Mesenchymal stem cell (in vitro differentiated cells and primary cell): ENCODE data around the gene RBFOX1.

ENCODE experiments used
- DNase-seq: peaks from one replicate; pipeline ENCODE4 v3.0.0-alpha.2; 2013
- H2AFZ ChIP-seq: one replicate; pipeline ENCODE4 v1.6.1; 2013; ENCODE audit warnings: low read depth, mild to moderate bottlenecking, control low read depth, inconsistent platforms, low read length, moderate library complexity
- H2AK5ac ChIP-seq: 2 replicates; pipeline ENCODE4 v1.6.1; 2013; ENCODE audit warnings: low read length, moderate library complexity, mild to moderate bottlenecking, inconsistent platforms; ENCODE audit not compliant: severe bottlenecking
- H2BK120ac ChIP-seq: one replicate; pipeline ENCODE4 v1.6.1; 2013; ENCODE audit warnings: low read depth, mild to moderate bottlenecking, inconsistent platforms, low read length, moderate library complexity
- H2BK12ac ChIP-seq, 2 experiments: one replicate each; pipeline ENCODE4 v1.6.1; 2013; ENCODE audit warnings: inconsistent platforms in 2 of 2, low read length in 2 of 2, mild to moderate bottlenecking in 2 of 2, moderate library complexity in 2 of 2, control low read depth in 1 of 2
- H2BK15ac ChIP-seq: one replicate; pipeline ENCODE4 v1.6.1; 2013; ENCODE audit warnings: mild to moderate bottlenecking, low read depth, inconsistent platforms; ENCODE audit not compliant: poor library complexity, severe bottlenecking
- H2BK5ac ChIP-seq: 2 replicates; pipeline ENCODE4 v1.6.1; 2013; ENCODE audit warnings: low read depth, mild to moderate bottlenecking, low read length, control low read depth, inconsistent platforms; ENCODE audit not compliant: poor library complexity, severe bottlenecking
- H3K14ac ChIP-seq, 2 experiments: one replicate each; pipeline ENCODE4 v1.6.1; 2013; ENCODE audit warnings: inconsistent platforms in 2 of 2, low read length in 2 of 2, control low read depth in 1 of 2, mild to moderate bottlenecking in 1 of 2, moderate library complexity in 1 of 2
- H3K18ac ChIP-seq, 2 experiments: one replicate each; pipeline ENCODE4 v1.6.1; 2013; ENCODE audit warnings: inconsistent platforms in 2 of 2, low read length in 2 of 2, control low read depth in 1 of 2, low read depth in 1 of 2, mild to moderate bottlenecking in 1 of 2
- H3K23ac ChIP-seq, 2 experiments: one replicate each; pipeline ENCODE4 v1.6.1; 2013; ENCODE audit warnings: inconsistent platforms in 2 of 2, low read length in 2 of 2, mild to moderate bottlenecking in 2 of 2, moderate library complexity in 2 of 2, control low read depth in 1 of 2
- H3K27ac ChIP-seq: 2 replicates; pipeline ENCODE4 v1.5.1; 2013; ENCODE audit warnings: mild to moderate bottlenecking, moderate library complexity, low read length, control low read depth, inconsistent platforms; ENCODE audit not compliant: poor library complexity, severe bottlenecking
- H3K27me3 ChIP-seq, 2 experiments: 2 replicates each; pipeline versions ENCODE4 v1.6.1 to v1.7.0; 2013; ENCODE audit warnings: low read length in 2 of 2, mild to moderate bottlenecking in 2 of 2, moderate library complexity in 2 of 2, control low read depth in 1 of 2, inconsistent platforms in 1 of 2; ENCODE audit not compliant: control insufficient read depth in 1 of 2, insufficient read depth in 1 of 2
- H3K36me3 ChIP-seq, 2 experiments: 2 replicates each; pipeline versions ENCODE4 v1.6.1 to v1.7.0; 2013; ENCODE audit warnings: low read length in 2 of 2, control low read depth in 1 of 2, inconsistent platforms in 1 of 2, low read depth in 1 of 2, mild to moderate bottlenecking in 1 of 2; ENCODE audit not compliant: insufficient read depth in 2 of 2, control insufficient read depth in 1 of 2
- H3K4ac ChIP-seq, 2 experiments: one replicate each; pipeline ENCODE4 v1.6.1; 2013; ENCODE audit warnings: inconsistent platforms in 2 of 2, low read length in 2 of 2, mild to moderate bottlenecking in 2 of 2, moderate library complexity in 2 of 2, control low read depth in 1 of 2, low read depth in 1 of 2
- H3K4me1 ChIP-seq: 2 replicates; pipeline ENCODE4 v1.6.1; 2013; ENCODE audit warnings: low read depth, low read length, control low read depth; ENCODE audit not compliant: control insufficient read depth, insufficient read depth
- H3K4me2 ChIP-seq: 2 replicates; pipeline ENCODE4 v1.6.1; 2013; ENCODE audit warnings: low read length, mild to moderate bottlenecking, inconsistent platforms; ENCODE audit not compliant: poor library complexity, severe bottlenecking
- H3K4me3 ChIP-seq, 2 experiments: 2 replicates each; pipeline versions ENCODE4 v1.5.1 to v1.7.0; 2013; ENCODE audit warnings: low read length in 2 of 2, mild to moderate bottlenecking in 2 of 2, control low read depth in 1 of 2, low read depth in 1 of 2; ENCODE audit not compliant: insufficient read depth in 1 of 2
- H3K79me1 ChIP-seq: replicated peaks from 2 replicates; pipeline ENCODE4 v1.6.1; 2013; ENCODE audit warnings: mild to moderate bottlenecking, control low read depth, low read length, inconsistent platforms; ENCODE audit not compliant: poor library complexity, severe bottlenecking
- H3K9ac ChIP-seq: 2 replicates; pipeline ENCODE4 v1.7.0; 2013; ENCODE audit warnings: mild to moderate bottlenecking, low read length, moderate library complexity
- H3K9me3 ChIP-seq: 2 replicates; pipeline ENCODE4 v1.7.0; 2013; ENCODE audit warnings: mild to moderate bottlenecking, low read length; ENCODE audit not compliant: control insufficient read depth
- H4K8ac ChIP-seq: one replicate; pipeline ENCODE4 v1.6.1; 2013; ENCODE audit warnings: inconsistent platforms, mild to moderate bottlenecking, low read length, moderate library complexity
- H4K91ac ChIP-seq: one replicate; pipeline ENCODE4 v1.6.1; 2013; ENCODE audit warnings: mild to moderate bottlenecking, low read length, inconsistent platforms
- WGBS: methylation state at CpG from one replicate; pipeline ENCODE4 v1.1.7; 2013; ENCODE audit warnings: mixed read lengths; 5-methylcytosine and 5-hydroxymethylcytosine counted together

RBFOX1 gene

DNA sequence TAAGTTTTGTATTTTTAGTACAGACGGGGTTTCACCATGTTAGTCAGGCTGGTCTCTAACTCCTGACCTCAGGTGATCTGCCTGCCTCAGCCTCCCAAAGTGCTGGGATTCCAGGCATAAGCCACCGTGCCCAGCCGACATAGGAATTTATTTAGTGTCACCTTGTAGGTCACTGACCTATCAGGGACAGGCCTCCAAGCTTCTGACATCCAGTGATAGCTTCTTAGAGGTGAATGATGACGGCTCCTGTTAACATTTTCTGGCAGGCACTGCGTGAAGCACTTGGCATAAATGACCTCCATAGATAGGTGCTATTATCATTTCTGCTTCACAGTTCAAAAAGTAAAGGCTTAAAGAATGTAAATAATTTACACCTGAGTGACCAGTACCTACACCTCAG, 71.6 kb downstream of the RBFOX1 start:
- Histone ChIP-seq H3K36me3 (no peaks in the 10 kb centered on the region), H3K23ac (no peak overlapping the region), H3K27me3 (no peaks in the 10 kb centered on the region), H2AK5ac (no peak overlapping the region), H3K4me2 (no peak overlapping the region), H2AFZ (no peak overlapping the region), H3K18ac (no peak overlapping the region), H4K8ac (no peak overlapping the region), H3K4ac (no peak overlapping the region), H3K14ac (no peak overlapping the region), H3K4me1 (no peaks in the 10 kb centered on the region), H4K91ac (no peak overlapping the region), H2BK12ac (no peak overlapping the region), H2BK5ac (no peak overlapping the region), H3K27ac (no peak overlapping the region), H2BK15ac (no peak overlapping the region), H3K79me1 (no peaks in the 10 kb centered on the region), H3K9me3 (no peaks in the 10 kb centered on the region), H3K9ac (no peak overlapping the region), H3K4me3 (no peak overlapping the region), H2BK120ac (no peak overlapping the region)
- 62% methylated on average over 4 of the region's 5 CpGs for WGBS
- no peak for DNase-seq

DNA sequence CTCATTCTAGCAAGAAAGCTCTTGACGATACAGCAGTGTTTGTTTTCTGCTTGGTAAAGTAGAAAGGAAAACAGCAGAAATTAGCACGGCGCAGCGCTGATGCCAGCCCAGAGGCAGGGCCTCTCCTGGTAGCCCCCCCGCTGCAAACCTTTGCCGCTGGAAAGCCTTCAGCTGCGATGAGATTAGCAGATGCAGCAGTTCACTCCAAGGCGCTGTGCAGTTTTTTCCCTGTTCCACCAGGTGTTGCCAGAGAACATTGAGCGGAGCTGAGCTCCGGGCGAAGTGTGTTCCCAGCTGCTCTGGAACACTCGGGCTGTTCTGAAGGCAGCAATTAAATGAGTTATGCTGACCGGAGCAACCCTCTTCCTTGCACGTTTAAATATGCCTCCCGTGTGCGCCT, 72.5 kb downstream of the RBFOX1 start:
- H3K27ac ChIP-seq, result no peak overlapping the region
- no peak overlapping the region for H3K14ac ChIP-seq
- no peak overlapping the region for H2BK120ac ChIP-seq
- H3K27me3 ChIP-seq, result no peaks in the 10 kb centered on the region
- no peak overlapping the region for H3K4me3 ChIP-seq
- no peak overlapping the region for H2AK5ac ChIP-seq
- no peak overlapping the region for H2BK12ac ChIP-seq
- no peak overlapping the region for H3K18ac ChIP-seq
- H3K9me3 ChIP-seq, result no peaks in the 10 kb centered on the region
- no peak overlapping the region for H4K91ac ChIP-seq
- H3K4me2 ChIP-seq, result no peak overlapping the region
- no peak overlapping the region for H3K9ac ChIP-seq
- H2AFZ ChIP-seq, result no peak overlapping the region
- H4K8ac ChIP-seq, result no peak overlapping the region
- no peak overlapping the region for H2BK15ac ChIP-seq
- H3K36me3 ChIP-seq, result no peaks in the 10 kb centered on the region
- H3K4ac ChIP-seq, result no peak overlapping the region
- no peak overlapping the region for H2BK5ac ChIP-seq
- H3K23ac ChIP-seq, result no peak overlapping the region
- H3K4me1 ChIP-seq, result no peaks in the 10 kb centered on the region
- no peaks in the 10 kb centered on the region for H3K79me1 ChIP-seq
- DNase-seq, result no peak
- WGBS, result 82% methylated on average over 16 of the region's 16 CpGs

DNA sequence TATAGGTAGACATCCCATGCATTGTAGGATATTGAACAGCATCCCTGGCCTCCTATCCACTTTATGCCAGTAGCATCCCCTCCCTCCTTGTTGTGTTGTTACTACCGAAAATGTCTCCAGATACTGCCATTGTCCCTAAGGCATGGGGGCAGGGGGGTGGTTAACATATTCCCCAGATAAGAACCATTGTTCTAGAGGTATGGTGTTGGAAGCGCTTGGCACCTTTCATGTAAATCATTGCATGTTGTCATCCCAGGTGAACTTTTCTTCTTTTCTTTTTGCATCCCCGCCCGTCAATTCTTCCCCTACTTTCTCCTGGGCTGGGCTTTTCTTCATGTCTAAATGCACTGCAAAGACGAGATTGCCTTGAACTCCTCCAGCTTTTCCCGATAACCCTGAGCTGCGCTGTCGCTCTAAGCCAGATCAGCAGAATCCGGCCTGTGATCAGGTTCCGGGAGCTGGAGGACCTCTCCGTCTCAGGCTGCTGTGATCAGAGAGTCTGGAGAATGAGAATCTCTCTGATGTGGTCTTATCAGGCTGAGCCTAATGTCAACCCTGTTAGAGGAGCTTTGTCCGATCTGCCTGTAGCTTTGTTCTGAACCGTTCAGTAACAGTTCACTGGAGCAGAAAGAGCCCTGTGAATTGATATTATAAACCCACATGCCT, 76.2 kb downstream of the RBFOX1 start:
- Histone ChIP-seq H2AK5ac (no peak overlapping the region), H3K4me2 (no peak overlapping the region), H4K91ac (no peak overlapping the region), H2BK15ac (no peak overlapping the region), H3K27me3 (no peaks in the 10 kb centered on the region), H4K8ac (no peak overlapping the region), H3K9me3 (peaks cover 3% of the 10 kb centered on the region), H2BK12ac (no peak overlapping the region), H3K4me1 (no peaks in the 10 kb centered on the region), H2BK120ac (no peak overlapping the region), H3K9ac (no peak overlapping the region), H2BK5ac (no peak overlapping the region), H3K27ac (no peak overlapping the region), H3K36me3 (no peaks in the 10 kb centered on the region), H2AFZ (no peak overlapping the region), H3K4ac (no peak overlapping the region), H3K14ac (no peak overlapping the region), H3K79me1 (no peaks in the 10 kb centered on the region), H3K18ac (no peak overlapping the region), H3K4me3 (no peak overlapping the region), H3K23ac (no peak overlapping the region)
- DNase-seq, result no peak
- WGBS, result 53% methylated on average over 13 of the region's 13 CpGs

DNA sequence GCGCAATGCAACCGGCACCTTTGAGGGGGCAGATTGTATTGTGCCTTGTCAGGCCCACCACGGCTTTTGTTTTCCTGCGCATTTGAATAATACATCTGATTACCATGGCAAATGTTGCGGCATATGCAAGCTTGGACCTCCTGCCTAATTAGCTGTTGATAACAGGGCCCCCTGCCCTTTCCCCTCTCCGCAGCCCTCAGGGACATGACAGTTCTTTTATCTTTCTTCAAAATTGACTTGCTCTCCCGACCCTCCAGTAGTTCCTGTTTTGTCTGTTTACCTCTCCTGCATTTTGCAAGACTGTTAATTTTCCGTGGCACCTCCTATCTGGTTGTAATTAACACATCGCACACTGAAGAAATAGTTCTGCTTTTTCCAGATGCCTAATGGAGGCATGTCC, 86.8 kb downstream of the RBFOX1 start:
- no peak overlapping the region for H2BK12ac ChIP-seq
- H3K9ac ChIP-seq, result no peak overlapping the region
- DNase-seq, result no peak
- H2BK5ac ChIP-seq, result no peak overlapping the region
- H3K4me1 ChIP-seq, result no peaks in the 10 kb centered on the region
- H3K4ac ChIP-seq, result no peak overlapping the region
- H2BK15ac ChIP-seq, result no peak overlapping the region
- no peak overlapping the region for H3K23ac ChIP-seq
- no peak overlapping the region for H2AK5ac ChIP-seq
- no peak overlapping the region for H3K27ac ChIP-seq
- WGBS, result 24% methylated on average over 9 of the region's 9 CpGs
- no peak overlapping the region for H3K4me3 ChIP-seq
- no peak overlapping the region for H3K4me2 ChIP-seq
- H3K27me3 ChIP-seq, result no peaks in the 10 kb centered on the region
- no peak overlapping the region for H2AFZ ChIP-seq
- H3K14ac ChIP-seq, result no peak overlapping the region
- H2BK120ac ChIP-seq, result no peak overlapping the region
- H3K9me3 ChIP-seq, result no peaks in the 10 kb centered on the region
- no peak overlapping the region for H4K8ac ChIP-seq
- H3K36me3 ChIP-seq, result no peaks in the 10 kb centered on the region
- H3K18ac ChIP-seq, result no peak overlapping the region
- no peaks in the 10 kb centered on the region for H3K79me1 ChIP-seq
- no peak overlapping the region for H4K91ac ChIP-seq
